Endothelial cell of umbilical vein (primary cell): ENCODE measurements around the gene ABCC4.

Source experiments
- EZH2 ChIP-seq: IDR thresholded peaks from 2 replicates; pipeline ENCODE4 v1.6.1; 2012; ENCODE audit warnings: borderline replicate concordance, low read depth, mild to moderate bottlenecking, moderate library complexity, low read length, inconsistent platforms; ENCODE audit not compliant: severe bottlenecking
- MAX ChIP-seq: IDR thresholded peaks from 2 replicates; pipeline ENCODE4 v1.6.1; 2011; ENCODE audit not compliant: insufficient read depth, insufficient read length
- POLR2AphosphoS5 ChIP-seq: IDR thresholded peaks from 2 replicates; pipeline ENCODE4 v1.6.1; 2012; ENCODE audit warnings: low read depth, mild to moderate bottlenecking, control low read depth, low read length, moderate library complexity; ENCODE audit not compliant: insufficient read depth

GRCh38 chr13:95235974-95236373 lies 65.3 kb downstream of the ABCC4 start:
- no peak for TF ChIP-seq EZH2
- no peak for TF ChIP-seq POLR2AphosphoS5
- no peak for TF ChIP-seq MAX
